DND-41 (cell line): Measurements from ENCODE around the gene TMIE.

Experiments
- EZH2 ChIP-seq: IDR thresholded peaks from 3 replicates; pipeline ENCODE4 v1.6.1; 2012; ENCODE audit warnings: borderline replicate concordance, low read depth, mild to moderate bottlenecking, moderate library complexity, low read length, inconsistent platforms; ENCODE audit not compliant: severe bottlenecking
- TF ChIP-seq, protein P1 (sequence below): IDR thresholded peaks from 2 replicates; pipeline ENCODE4 v1.5.1; 2012; ENCODE audit warnings: borderline replicate concordance, low read length, moderate library complexity, mild to moderate bottlenecking; ENCODE audit not compliant: poor library complexity, severe bottlenecking; ENCODE audit errors: extremely low read depth

DNA sequence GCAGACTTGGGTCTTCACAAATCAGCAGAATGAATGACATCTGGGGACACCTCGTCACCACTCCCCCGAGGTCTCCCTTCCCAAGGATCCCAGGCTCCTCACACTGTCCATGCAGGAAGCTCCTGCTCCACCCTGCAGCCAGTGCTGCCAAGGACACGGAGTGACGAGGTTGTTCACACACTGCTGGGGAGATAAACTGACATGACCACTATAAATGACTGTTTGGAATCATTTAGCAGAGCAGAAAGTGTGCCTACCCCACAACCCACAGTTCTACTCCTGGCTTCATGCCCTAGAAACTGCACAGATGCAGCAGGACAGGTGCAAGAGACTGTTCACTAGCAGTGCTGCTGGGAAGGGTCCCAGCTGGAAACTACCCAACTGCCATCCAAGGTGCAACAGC lies 36.1 kb downstream of the TMIE start:
- TF ChIP-seq, protein P1, sequence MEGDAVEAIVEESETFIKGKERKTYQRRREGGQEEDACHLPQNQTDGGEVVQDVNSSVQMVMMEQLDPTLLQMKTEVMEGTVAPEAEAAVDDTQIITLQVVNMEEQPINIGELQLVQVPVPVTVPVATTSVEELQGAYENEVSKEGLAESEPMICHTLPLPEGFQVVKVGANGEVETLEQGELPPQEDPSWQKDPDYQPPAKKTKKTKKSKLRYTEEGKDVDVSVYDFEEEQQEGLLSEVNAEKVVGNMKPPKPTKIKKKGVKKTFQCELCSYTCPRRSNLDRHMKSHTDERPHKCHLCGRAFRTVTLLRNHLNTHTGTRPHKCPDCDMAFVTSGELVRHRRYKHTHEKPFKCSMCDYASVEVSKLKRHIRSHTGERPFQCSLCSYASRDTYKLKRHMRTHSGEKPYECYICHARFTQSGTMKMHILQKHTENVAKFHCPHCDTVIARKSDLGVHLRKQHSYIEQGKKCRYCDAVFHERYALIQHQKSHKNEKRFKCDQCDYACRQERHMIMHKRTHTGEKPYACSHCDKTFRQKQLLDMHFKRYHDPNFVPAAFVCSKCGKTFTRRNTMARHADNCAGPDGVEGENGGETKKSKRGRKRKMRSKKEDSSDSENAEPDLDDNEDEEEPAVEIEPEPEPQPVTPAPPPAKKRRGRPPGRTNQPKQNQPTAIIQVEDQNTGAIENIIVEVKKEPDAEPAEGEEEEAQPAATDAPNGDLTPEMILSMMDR, result no peak
- TF ChIP-seq EZH2, result no peak
